Vagina (tissue), 2 donors: Measurements from ENCODE around the gene PXK.

Source experiments
- POLR2A ChIP-seq, 2 donors: fragments of 450-650 bp; IDR thresholded peaks; one replicate each; pipeline ENCODE4 v1.6.1; 2017; ENCODE audit warnings: antibody characterized with exemption in 2 of 2, mild to moderate bottlenecking in 2 of 2, moderate library complexity in 2 of 2
- POLR2AphosphoS5 ChIP-seq, 2 donors: sonication (generic); formaldehyde crosslinking; IDR thresholded peaks; one replicate each; pipeline ENCODE4 v1.9.0; 2017; ENCODE audit warnings: antibody characterized with exemption in 2 of 2, mild to moderate bottlenecking in 2 of 2, low read depth in 1 of 2; ENCODE audit not compliant: insufficient read depth in 1 of 2
- TF ChIP-seq, protein P1 (sequence below), 3 experiments: fragments of 450-650 bp in 2 of 3; fragments of 200-600 bp in 1 of 3; sonication (generic) in 1 of 3; IDR thresholded peaks; one replicate each; pipeline ENCODE4 v1.5.1; 2017 to 2019; ENCODE audit warnings: antibody characterized with exemption in 3 of 3, mild to moderate bottlenecking in 2 of 3, moderate library complexity in 2 of 3

DNA sequence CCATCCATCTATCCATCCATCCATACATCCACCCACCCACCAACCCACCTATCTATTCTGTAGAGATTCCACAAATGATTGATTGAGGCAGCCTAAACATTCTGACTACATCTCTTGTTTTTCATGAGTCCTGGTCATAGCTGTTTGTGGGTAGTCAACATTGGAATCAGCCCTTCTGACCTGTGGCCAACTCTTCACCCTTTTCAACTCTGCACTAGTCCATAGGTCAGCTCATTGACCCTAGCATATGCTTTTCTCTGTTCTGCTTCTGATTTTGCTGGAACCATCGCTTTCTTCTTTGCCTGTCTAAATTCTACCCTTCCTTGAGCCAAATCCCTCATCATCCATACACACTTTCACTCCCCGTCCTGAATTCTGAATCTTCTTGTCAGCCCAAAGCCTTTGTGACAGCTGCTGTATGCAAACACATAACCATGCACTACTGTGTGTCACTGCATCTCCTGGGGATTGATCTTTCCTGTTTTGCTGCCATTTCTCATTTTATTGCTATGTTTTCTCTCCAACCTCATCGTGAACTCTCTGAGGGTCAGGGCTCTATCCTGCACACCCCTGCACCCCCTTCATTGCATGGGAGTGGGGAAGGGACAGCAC lies 142.4 kb downstream of the PXK start:
- TF ChIP-seq, protein P1, sequence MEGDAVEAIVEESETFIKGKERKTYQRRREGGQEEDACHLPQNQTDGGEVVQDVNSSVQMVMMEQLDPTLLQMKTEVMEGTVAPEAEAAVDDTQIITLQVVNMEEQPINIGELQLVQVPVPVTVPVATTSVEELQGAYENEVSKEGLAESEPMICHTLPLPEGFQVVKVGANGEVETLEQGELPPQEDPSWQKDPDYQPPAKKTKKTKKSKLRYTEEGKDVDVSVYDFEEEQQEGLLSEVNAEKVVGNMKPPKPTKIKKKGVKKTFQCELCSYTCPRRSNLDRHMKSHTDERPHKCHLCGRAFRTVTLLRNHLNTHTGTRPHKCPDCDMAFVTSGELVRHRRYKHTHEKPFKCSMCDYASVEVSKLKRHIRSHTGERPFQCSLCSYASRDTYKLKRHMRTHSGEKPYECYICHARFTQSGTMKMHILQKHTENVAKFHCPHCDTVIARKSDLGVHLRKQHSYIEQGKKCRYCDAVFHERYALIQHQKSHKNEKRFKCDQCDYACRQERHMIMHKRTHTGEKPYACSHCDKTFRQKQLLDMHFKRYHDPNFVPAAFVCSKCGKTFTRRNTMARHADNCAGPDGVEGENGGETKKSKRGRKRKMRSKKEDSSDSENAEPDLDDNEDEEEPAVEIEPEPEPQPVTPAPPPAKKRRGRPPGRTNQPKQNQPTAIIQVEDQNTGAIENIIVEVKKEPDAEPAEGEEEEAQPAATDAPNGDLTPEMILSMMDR (IDR thresholded peaks at IDR 0.05): no peak
- no peak for TF ChIP-seq POLR2A (IDR thresholded peaks at IDR 0.05)
- no peak for TF ChIP-seq POLR2AphosphoS5 (IDR thresholded peaks at IDR 0.05; ENCODE audit: insufficient read depth in 1 of 2, low read depth in 1 of 2)
